WTC11 (cell line): ENCODE measurements around the gene PPP3CA. TPM values are rescaled to one million over a fixed set of nuclear protein-coding genes. Genes with fewer than 3 reads are reported as not detected.

Source experiments
- ATAC-seq: fragments of 200-7000 bp; cut with Tn5 transposase; 2 replicates; pipeline ENCODE4 v1.10.0; 2021; ENCODE audit warnings: mild to moderate bottlenecking, moderate library complexity
- CTCF ChIA-PET: fragments of 300-600 bp; sonication (Branson Sonifier 250); formaldehyde crosslinking; loops from one replicate; lab custom pipeline; 2021; ENCODE audit warnings: antibody characterized with exemption; lab: Charles Lee
- POLR2A ChIA-PET: fragments of 350-600 bp; sonication (Branson Sonifier 250); formaldehyde crosslinking; loops from one replicate; lab custom pipeline; 2021; ENCODE audit warnings: antibody characterized with exemption; lab: Charles Lee
- DNase-seq: peaks from one replicate; pipeline ENCODE4 v3.0.0; 2021; ENCODE audit warnings: low spot score
- H3K27ac Mint-ChIP-seq: 2 replicates; pipeline ENCODE4 v1.8.0; 2021; ENCODE audit warnings: mixed read lengths
- H3K27me3 Mint-ChIP-seq: 2 replicates; pipeline ENCODE4 v1.8.0; 2021; ENCODE audit warnings: low read depth, mild to moderate bottlenecking, moderate library complexity, mixed read lengths
- H3K36me3 Mint-ChIP-seq: 2 replicates; pipeline ENCODE4 v1.8.0; 2021; ENCODE audit warnings: mixed read lengths
- H3K4me1 Mint-ChIP-seq: 2 replicates; pipeline ENCODE4 v1.8.0; 2022; ENCODE audit warnings: mixed read lengths
- H3K4me3 Mint-ChIP-seq: 2 replicates; pipeline ENCODE4 v1.8.0; 2021; ENCODE audit warnings: mild to moderate bottlenecking, moderate library complexity, mixed read lengths
- H3K9me3 Mint-ChIP-seq: 2 replicates; pipeline ENCODE4 v1.8.0; 2021; ENCODE audit warnings: mixed read lengths
- AR ChIP-seq: fragments of 250-450 bp; sonication (Bioruptor Pico); IDR thresholded peaks from 2 replicates; pipeline ENCODE4 v1.9.0; 2021; ENCODE audit warnings: mild to moderate bottlenecking
- ATF1 ChIP-seq: sonication (generic); formaldehyde crosslinking; IDR thresholded peaks from 2 replicates; pipeline ENCODE4 v1.8.1; 2023; ENCODE audit warnings: mild to moderate bottlenecking, moderate library complexity, missing genetic modification reagents
- CBFB ChIP-seq: sonication (generic); formaldehyde crosslinking; IDR thresholded peaks from 2 replicates; pipeline ENCODE4 v1.8.1; 2022; ENCODE audit warnings: mild to moderate bottlenecking, low read depth, missing genetic modification reagents
- CREB1 ChIP-seq: sonication (generic); formaldehyde crosslinking; IDR thresholded peaks from 2 replicates; pipeline ENCODE4 v1.8.0; 2023; ENCODE audit warnings: mild to moderate bottlenecking, missing genetic modification reagents
- EMX1 ChIP-seq: fragments of 250-450 bp; sonication (Bioruptor Pico); IDR thresholded peaks from 2 replicates; pipeline ENCODE4 v1.8.0; 2021; ENCODE audit warnings: mild to moderate bottlenecking
- ERG ChIP-seq: fragments of 250-450 bp; sonication (Bioruptor Pico); IDR thresholded peaks from 2 replicates; pipeline ENCODE4 v1.8.0; 2021; ENCODE audit warnings: mild to moderate bottlenecking
- ESRRA ChIP-seq: sonication (generic); formaldehyde crosslinking; IDR thresholded peaks from 2 replicates; pipeline ENCODE4 v1.8.1; 2022; ENCODE audit warnings: mild to moderate bottlenecking, missing genetic modification reagents, borderline replicate concordance
- ETV6 ChIP-seq: sonication (generic); formaldehyde crosslinking; IDR thresholded peaks from 2 replicates; pipeline ENCODE4 v1.8.1; 2022; ENCODE audit warnings: mild to moderate bottlenecking, missing genetic modification reagents
- GRHL2 ChIP-seq: fragments of 250-450 bp; sonication (Bioruptor Pico); IDR thresholded peaks from 2 replicates; pipeline ENCODE4 v1.8.0; 2022; ENCODE audit warnings: mild to moderate bottlenecking, moderate library complexity; ENCODE audit not compliant: insufficient replicate concordance, severe bottlenecking
- GTF2I ChIP-seq: fragments of 250-450 bp; sonication (Bioruptor Pico); conservative IDR thresholded peaks from 2 replicates; pipeline ENCODE4 v1.4.0; 2021; ENCODE audit warnings: mild to moderate bottlenecking
- NR1H2 ChIP-seq: sonication (generic); formaldehyde crosslinking; IDR thresholded peaks from 2 replicates; pipeline ENCODE4 v1.9.0; 2021; ENCODE audit warnings: mild to moderate bottlenecking, moderate library complexity, missing genetic modification reagents
- NR2C2 ChIP-seq: sonication (generic); formaldehyde crosslinking; IDR thresholded peaks from 2 replicates; pipeline ENCODE4 v1.8.0; 2022; ENCODE audit warnings: mild to moderate bottlenecking, missing genetic modification reagents
- TEAD1 ChIP-seq: sonication (generic); formaldehyde crosslinking; IDR thresholded peaks from 2 replicates; pipeline ENCODE4 v1.8.0; 2022; ENCODE audit warnings: mild to moderate bottlenecking, missing genetic modification reagents
- ZNF317 ChIP-seq: sonication (generic); formaldehyde crosslinking; IDR thresholded peaks from 2 replicates; pipeline ENCODE4 v1.8.1; 2023; ENCODE audit warnings: low read depth, mild to moderate bottlenecking, moderate library complexity, missing genetic modification reagents, borderline replicate concordance
- ZNF532 ChIP-seq: fragments of 250-450 bp; sonication (Bioruptor Pico); IDR thresholded peaks from 2 replicates; pipeline ENCODE4 v1.9.0; 2021; ENCODE audit warnings: mild to moderate bottlenecking, borderline replicate concordance
- total RNA-seq: library from RNA; stranded (reverse); gene quantifications from 3 replicates; pipeline ENCODE4 v1.2.3, GENCODE V29; 2021
- TF ChIP-seq, protein P1 (sequence below): sonication (generic); formaldehyde crosslinking; IDR thresholded peaks from 2 replicates; pipeline ENCODE4 v1.8.1; 2023; ENCODE audit warnings: mild to moderate bottlenecking, missing genetic modification reagents
- TF ChIP-seq, protein P2 (sequence below): sonication (generic); formaldehyde crosslinking; conservative IDR thresholded peaks from 2 replicates; pipeline ENCODE4 v1.8.1; 2023; ENCODE audit warnings: mild to moderate bottlenecking, low read depth, missing genetic modification reagents, moderate library complexity
- TF ChIP-seq, protein P3 (sequence below): sonication (generic); formaldehyde crosslinking; IDR thresholded peaks from 2 replicates; pipeline ENCODE4 v1.8.0; 2022; ENCODE audit warnings: mild to moderate bottlenecking, missing genetic modification reagents

PPP3CA gene
- total RNA-seq, 1 experiment from 2014 or later, result 41.6 TPM

- no peaks in the 10 kb centered on the region for H3K27me3 Mint-ChIP-seq
- H3K4me1 Mint-ChIP-seq, result peaks cover 5% of the 10 kb centered on the region; the same call in 1 of the 2 replicates
- TF ChIP-seq ERG (CRISPR knock-in tag) (no peak), ATF1 (CRISPR knock-in tag) (no peak), ZNF532 (CRISPR knock-in tag) (no peak), NR1H2 (CRISPR knock-in tag) (no peak)
- TF ChIP-seq, protein P1, sequence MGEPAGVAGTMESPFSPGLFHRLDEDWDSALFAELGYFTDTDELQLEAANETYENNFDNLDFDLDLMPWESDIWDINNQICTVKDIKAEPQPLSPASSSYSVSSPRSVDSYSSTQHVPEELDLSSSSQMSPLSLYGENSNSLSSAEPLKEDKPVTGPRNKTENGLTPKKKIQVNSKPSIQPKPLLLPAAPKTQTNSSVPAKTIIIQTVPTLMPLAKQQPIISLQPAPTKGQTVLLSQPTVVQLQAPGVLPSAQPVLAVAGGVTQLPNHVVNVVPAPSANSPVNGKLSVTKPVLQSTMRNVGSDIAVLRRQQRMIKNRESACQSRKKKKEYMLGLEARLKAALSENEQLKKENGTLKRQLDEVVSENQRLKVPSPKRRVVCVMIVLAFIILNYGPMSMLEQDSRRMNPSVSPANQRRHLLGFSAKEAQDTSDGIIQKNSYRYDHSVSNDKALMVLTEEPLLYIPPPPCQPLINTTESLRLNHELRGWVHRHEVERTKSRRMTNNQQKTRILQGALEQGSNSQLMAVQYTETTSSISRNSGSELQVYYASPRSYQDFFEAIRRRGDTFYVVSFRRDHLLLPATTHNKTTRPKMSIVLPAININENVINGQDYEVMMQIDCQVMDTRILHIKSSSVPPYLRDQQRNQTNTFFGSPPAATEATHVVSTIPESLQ (CRISPR knock-in tag), result no peak
- H3K4me3 Mint-ChIP-seq, result no peak overlapping the region
- peaks cover 3% of the 10 kb centered on the region; the same call in 1 of the 2 replicates for H3K9me3 Mint-ChIP-seq
- DNase-seq, result no peak
- POLR2A ChIA-PET, result no interaction called here
- CTCF ChIA-PET, result interaction anchor here (0.6 kb wide), 1 partner anchor 150 kb away, joined by 3 read pairs; no protein-coding TSS in a partner anchor
- H3K27ac Mint-ChIP-seq, result no peak overlapping the region
- ATAC-seq, result no peak
- H3K36me3 Mint-ChIP-seq, result peaks cover 2% of the 10 kb centered on the region; the same call in 1 of the 2 replicates
Observed at GRCh38 chr4:101083131-101083530, 264.2 kb downstream of the PPP3CA start.

- Mint-ChIP-seq H3K4me1 (no peaks in the 10 kb centered on the region), H3K36me3 (peaks cover 2% of the 10 kb centered on the region; the same call in 1 of the 2 replicates), H3K27ac (no peak overlapping the region), H3K9me3 (peaks cover 3% of the 10 kb centered on the region; the same call in 1 of the 2 replicates), H3K4me3 (no peak overlapping the region), H3K27me3 (no peaks in the 10 kb centered on the region)
- ATAC-seq, result no peak
- ChIA-PET POLR2A (no interaction called here), CTCF (interaction anchor here (0.6 kb wide), 1 partner anchor 28 kb away, joined by 4 read pairs; no protein-coding TSS in a partner anchor)
- DNase-seq, result no peak
- TF ChIP-seq ZNF317 (CRISPR knock-in tag), result no peak
- TF ChIP-seq, protein P2, sequence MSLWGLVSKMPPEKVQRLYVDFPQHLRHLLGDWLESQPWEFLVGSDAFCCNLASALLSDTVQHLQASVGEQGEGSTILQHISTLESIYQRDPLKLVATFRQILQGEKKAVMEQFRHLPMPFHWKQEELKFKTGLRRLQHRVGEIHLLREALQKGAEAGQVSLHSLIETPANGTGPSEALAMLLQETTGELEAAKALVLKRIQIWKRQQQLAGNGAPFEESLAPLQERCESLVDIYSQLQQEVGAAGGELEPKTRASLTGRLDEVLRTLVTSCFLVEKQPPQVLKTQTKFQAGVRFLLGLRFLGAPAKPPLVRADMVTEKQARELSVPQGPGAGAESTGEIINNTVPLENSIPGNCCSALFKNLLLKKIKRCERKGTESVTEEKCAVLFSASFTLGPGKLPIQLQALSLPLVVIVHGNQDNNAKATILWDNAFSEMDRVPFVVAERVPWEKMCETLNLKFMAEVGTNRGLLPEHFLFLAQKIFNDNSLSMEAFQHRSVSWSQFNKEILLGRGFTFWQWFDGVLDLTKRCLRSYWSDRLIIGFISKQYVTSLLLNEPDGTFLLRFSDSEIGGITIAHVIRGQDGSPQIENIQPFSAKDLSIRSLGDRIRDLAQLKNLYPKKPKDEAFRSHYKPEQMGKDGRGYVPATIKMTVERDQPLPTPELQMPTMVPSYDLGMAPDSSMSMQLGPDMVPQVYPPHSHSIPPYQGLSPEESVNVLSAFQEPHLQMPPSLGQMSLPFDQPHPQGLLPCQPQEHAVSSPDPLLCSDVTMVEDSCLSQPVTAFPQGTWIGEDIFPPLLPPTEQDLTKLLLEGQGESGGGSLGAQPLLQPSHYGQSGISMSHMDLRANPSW (CRISPR knock-in tag), result no peak
- no peak for TF ChIP-seq GTF2I (CRISPR knock-in tag)
- TF ChIP-seq CREB1 (CRISPR knock-in tag), result no peak
- TF ChIP-seq NR2C2 (CRISPR knock-in tag), result no peak
- TF ChIP-seq CBFB, result no peak
- no peak for TF ChIP-seq EMX1 (CRISPR knock-in tag)
- TF ChIP-seq, protein P3, sequence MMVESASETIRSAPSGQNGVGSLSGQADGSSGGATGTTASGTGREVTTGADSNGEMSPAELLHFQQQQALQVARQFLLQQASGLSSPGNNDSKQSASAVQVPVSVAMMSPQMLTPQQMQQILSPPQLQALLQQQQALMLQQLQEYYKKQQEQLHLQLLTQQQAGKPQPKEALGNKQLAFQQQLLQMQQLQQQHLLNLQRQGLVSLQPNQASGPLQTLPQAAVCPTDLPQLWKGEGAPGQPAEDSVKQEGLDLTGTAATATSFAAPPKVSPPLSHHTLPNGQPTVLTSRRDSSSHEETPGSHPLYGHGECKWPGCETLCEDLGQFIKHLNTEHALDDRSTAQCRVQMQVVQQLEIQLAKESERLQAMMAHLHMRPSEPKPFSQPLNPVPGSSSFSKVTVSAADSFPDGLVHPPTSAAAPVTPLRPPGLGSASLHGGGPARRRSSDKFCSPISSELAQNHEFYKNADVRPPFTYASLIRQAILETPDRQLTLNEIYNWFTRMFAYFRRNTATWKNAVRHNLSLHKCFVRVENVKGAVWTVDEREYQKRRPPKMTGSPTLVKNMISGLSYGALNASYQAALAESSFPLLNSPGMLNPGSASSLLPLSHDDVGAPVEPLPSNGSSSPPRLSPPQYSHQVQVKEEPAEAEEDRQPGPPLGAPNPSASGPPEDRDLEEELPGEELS (CRISPR knock-in tag), result no peak
- TF ChIP-seq ETV6 (CRISPR knock-in tag), result no peak
- no peak for TF ChIP-seq TEAD1 (CRISPR knock-in tag)
- no peak for TF ChIP-seq AR (CRISPR knock-in tag)
- no peak for TF ChIP-seq ESRRA (CRISPR knock-in tag)
- no peak for TF ChIP-seq GRHL2 (CRISPR knock-in tag)
- TF ChIP-seq NR1H2 (CRISPR knock-in tag), result no peak
Observed at GRCh38 chr4:101081695-101082369, 265.5 kb downstream of the PPP3CA start.
